WTC11 (cell line): ENCODE measurements around the gene KCNG2. TPM values are rescaled to one million over a fixed set of nuclear protein-coding genes. Genes with fewer than 3 reads are reported as not detected.

Experiments used
- ATAC-seq: fragments of 200-7000 bp; cut with Tn5 transposase; 2 replicates; pipeline ENCODE4 v1.10.0; 2021; ENCODE audit warnings: mild to moderate bottlenecking, moderate library complexity
- CTCF ChIA-PET: fragments of 300-600 bp; sonication (Branson Sonifier 250); formaldehyde crosslinking; loops from one replicate; lab custom pipeline; 2021; ENCODE audit warnings: antibody characterized with exemption; lab: Charles Lee
- POLR2A ChIA-PET: fragments of 350-600 bp; sonication (Branson Sonifier 250); formaldehyde crosslinking; loops from one replicate; lab custom pipeline; 2021; ENCODE audit warnings: antibody characterized with exemption; lab: Charles Lee
- DNase-seq: peaks from one replicate; pipeline ENCODE4 v3.0.0; 2021; ENCODE audit warnings: low spot score
- H3K27ac Mint-ChIP-seq: 2 replicates; pipeline ENCODE4 v1.8.0; 2021; ENCODE audit warnings: mixed read lengths
- H3K27me3 Mint-ChIP-seq: 2 replicates; pipeline ENCODE4 v1.8.0; 2021; ENCODE audit warnings: low read depth, mild to moderate bottlenecking, moderate library complexity, mixed read lengths
- H3K36me3 Mint-ChIP-seq: 2 replicates; pipeline ENCODE4 v1.8.0; 2021; ENCODE audit warnings: mixed read lengths
- H3K4me1 Mint-ChIP-seq: 2 replicates; pipeline ENCODE4 v1.8.0; 2022; ENCODE audit warnings: mixed read lengths
- H3K4me3 Mint-ChIP-seq: 2 replicates; pipeline ENCODE4 v1.8.0; 2021; ENCODE audit warnings: mild to moderate bottlenecking, moderate library complexity, mixed read lengths
- H3K9me3 Mint-ChIP-seq: 2 replicates; pipeline ENCODE4 v1.8.0; 2021; ENCODE audit warnings: mixed read lengths
- CBFB ChIP-seq: sonication (generic); formaldehyde crosslinking; IDR thresholded peaks from 2 replicates; pipeline ENCODE4 v1.8.1; 2022; ENCODE audit warnings: mild to moderate bottlenecking, low read depth, missing genetic modification reagents
- CREM ChIP-seq: sonication (generic); formaldehyde crosslinking; IDR thresholded peaks from 2 replicates; pipeline ENCODE4 v1.8.1; 2022; ENCODE audit warnings: mild to moderate bottlenecking, missing genetic modification reagents, moderate library complexity
- GABPB1 ChIP-seq: sonication (generic); formaldehyde crosslinking; IDR thresholded peaks from 2 replicates; pipeline ENCODE4 v1.8.1; 2023; ENCODE audit warnings: mild to moderate bottlenecking, missing genetic modification reagents
- GRHL2 ChIP-seq: fragments of 250-450 bp; sonication (Bioruptor Pico); IDR thresholded peaks from 2 replicates; pipeline ENCODE4 v1.8.0; 2022; ENCODE audit warnings: mild to moderate bottlenecking, moderate library complexity; ENCODE audit not compliant: insufficient replicate concordance, severe bottlenecking
- JAZF1 ChIP-seq: fragments of 250-450 bp; sonication (Bioruptor Pico); IDR thresholded peaks from 2 replicates; pipeline ENCODE4 v1.9.0; 2021; ENCODE audit warnings: moderate library complexity, mild to moderate bottlenecking, inconsistent platforms
- KAT7 ChIP-seq: sonication (generic); formaldehyde crosslinking; IDR thresholded peaks from 2 replicates; pipeline ENCODE4 v1.8.1; 2023; ENCODE audit warnings: missing genetic modification reagents, mild to moderate bottlenecking, borderline replicate concordance
- NFYB ChIP-seq: sonication (generic); formaldehyde crosslinking; conservative IDR thresholded peaks from 2 replicates; pipeline ENCODE4 v1.8.0; 2022; ENCODE audit warnings: low read depth, missing genetic modification reagents
- PRRX2 ChIP-seq: fragments of 250-450 bp; sonication (Bioruptor Pico); IDR thresholded peaks from 2 replicates; pipeline ENCODE4 v1.8.0; 2021; ENCODE audit warnings: mild to moderate bottlenecking
- RELA ChIP-seq: sonication (generic); formaldehyde crosslinking; IDR thresholded peaks from 2 replicates; pipeline ENCODE4 v1.8.1; 2022; ENCODE audit warnings: missing genetic modification reagents, mild to moderate bottlenecking, borderline replicate concordance
- SMAD4 ChIP-seq: sonication (generic); formaldehyde crosslinking; IDR thresholded peaks from 2 replicates; pipeline ENCODE4 v1.8.0; 2022; ENCODE audit warnings: mild to moderate bottlenecking, missing genetic modification reagents
- ZNF396 ChIP-seq: fragments of 250-450 bp; sonication (Bioruptor Pico); IDR thresholded peaks from 2 replicates; pipeline ENCODE4 v1.8.0; 2021; ENCODE audit warnings: mild to moderate bottlenecking, moderate library complexity, borderline replicate concordance
- total RNA-seq: library from RNA; stranded (reverse); gene quantifications from 3 replicates; pipeline ENCODE4 v1.2.3, GENCODE V29; 2021
- TF ChIP-seq, protein P1 (sequence below): sonication (generic); formaldehyde crosslinking; IDR thresholded peaks from 2 replicates; pipeline ENCODE4 v1.8.1; 2023; ENCODE audit warnings: mild to moderate bottlenecking, moderate library complexity, missing genetic modification reagents
- TF ChIP-seq, protein P2 (sequence below): sonication (generic); formaldehyde crosslinking; IDR thresholded peaks from 2 replicates; pipeline ENCODE4 v1.8.0; 2022; ENCODE audit warnings: mild to moderate bottlenecking, missing genetic modification reagents
- TF ChIP-seq, protein P3 (sequence below): sonication (generic); formaldehyde crosslinking; IDR thresholded peaks from 2 replicates; pipeline ENCODE4 v1.8.1; 2022; ENCODE audit warnings: low read depth, mild to moderate bottlenecking, moderate library complexity, missing genetic modification reagents, borderline replicate concordance
- TF ChIP-seq, protein P4 (sequence below): sonication (generic); formaldehyde crosslinking; IDR thresholded peaks from 2 replicates; pipeline ENCODE4 v1.8.1; 2023; ENCODE audit warnings: mild to moderate bottlenecking, missing genetic modification reagents
- TF ChIP-seq, protein P5 (sequence below): sonication (generic); formaldehyde crosslinking; IDR thresholded peaks from 2 replicates; pipeline ENCODE4 v1.8.0; 2022; ENCODE audit warnings: mild to moderate bottlenecking, missing genetic modification reagents
- TF ChIP-seq, protein P6 (sequence below): sonication (generic); formaldehyde crosslinking; IDR thresholded peaks from 2 replicates; pipeline ENCODE4 v1.8.0; 2022; ENCODE audit warnings: mild to moderate bottlenecking, missing genetic modification reagents
- TF ChIP-seq, protein P7 (sequence below): fragments of 250-450 bp; sonication (Bioruptor Pico); IDR thresholded peaks from 2 replicates; pipeline ENCODE4 v2.1.2; 2022; ENCODE audit warnings: mild to moderate bottlenecking, moderate library complexity

KCNG2 gene
- total RNA-seq, 1 experiment from 2014 or later: 0.50 TPM

DNA sequence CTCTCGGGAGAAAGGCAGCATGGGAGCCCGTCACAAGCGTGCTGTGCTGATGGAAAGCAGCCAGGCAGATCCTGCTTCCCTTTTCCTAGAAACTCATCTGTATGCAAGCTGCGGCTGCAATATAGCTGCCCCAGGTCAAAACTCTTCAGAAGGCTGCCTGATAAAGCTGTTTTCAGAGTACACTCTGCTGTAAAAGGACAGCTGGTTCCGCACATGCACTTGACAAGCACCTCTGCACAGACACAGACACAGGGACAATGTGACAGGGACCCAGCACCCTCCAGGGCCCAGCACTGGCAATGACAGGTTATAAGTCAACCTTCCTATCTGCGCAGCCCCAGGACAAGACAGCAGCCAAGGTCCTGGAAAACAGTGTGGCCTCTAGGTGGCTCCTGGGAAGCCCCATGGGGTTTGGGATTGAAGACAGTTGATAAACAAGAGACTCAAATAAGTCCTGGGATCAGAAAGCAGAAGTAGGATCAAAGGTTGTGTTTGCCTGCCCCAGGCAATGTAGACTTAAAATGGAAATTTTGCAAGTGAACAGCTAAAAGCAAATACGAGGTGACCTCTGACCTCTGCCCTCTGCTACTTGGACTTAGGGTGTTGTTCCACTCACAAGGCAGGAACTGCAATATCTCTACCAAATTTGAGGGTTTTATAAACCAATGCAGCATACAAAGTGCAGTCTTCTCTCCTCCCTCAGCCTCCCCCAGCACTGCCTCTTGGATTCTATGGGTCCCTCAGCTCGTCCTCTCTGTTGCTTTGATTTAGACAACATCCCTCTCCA is 136.8 kb downstream of the KCNG2 start:
- Mint-ChIP-seq H3K9me3 (peaks cover 40% of the 10 kb centered on the region), H3K4me1 (peaks cover 8% of the 10 kb centered on the region), H3K27ac (peak overlapping the region; percentile 30; the same call in 1 of the 2 replicates), H3K4me3 (no peak overlapping the region), H3K36me3 (peaks cover 29% of the 10 kb centered on the region), H3K27me3 (no peaks in the 10 kb centered on the region)
- DNase-seq (peak; percentile 23), ATAC-seq (peak; percentile 70)
- TF ChIP-seq, protein P1, sequence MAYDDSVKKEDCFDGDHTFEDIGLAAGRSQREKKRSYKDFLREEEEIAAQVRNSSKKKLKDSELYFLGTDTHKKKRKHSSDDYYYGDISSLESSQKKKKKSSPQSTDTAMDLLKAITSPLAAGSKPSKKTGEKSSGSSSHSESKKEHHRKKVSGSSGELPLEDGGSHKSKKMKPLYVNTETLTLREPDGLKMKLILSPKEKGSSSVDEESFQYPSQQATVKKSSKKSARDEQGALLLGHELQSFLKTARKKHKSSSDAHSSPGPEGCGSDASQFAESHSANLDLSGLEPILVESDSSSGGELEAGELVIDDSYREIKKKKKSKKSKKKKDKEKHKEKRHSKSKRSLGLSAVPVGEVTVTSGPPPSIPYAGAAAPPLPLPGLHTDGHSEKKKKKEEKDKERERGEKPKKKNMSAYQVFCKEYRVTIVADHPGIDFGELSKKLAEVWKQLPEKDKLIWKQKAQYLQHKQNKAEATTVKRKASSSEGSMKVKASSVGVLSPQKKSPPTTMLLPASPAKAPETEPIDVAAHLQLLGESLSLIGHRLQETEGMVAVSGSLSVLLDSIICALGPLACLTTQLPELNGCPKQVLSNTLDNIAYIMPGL (CRISPR knock-in tag): no peak
- TF ChIP-seq RELA (CRISPR knock-in tag) (no peak), GABPB1 (CRISPR knock-in tag) (peak; percentile 25; the same call in 1 of the 2 replicates)
- TF ChIP-seq, protein P2, sequence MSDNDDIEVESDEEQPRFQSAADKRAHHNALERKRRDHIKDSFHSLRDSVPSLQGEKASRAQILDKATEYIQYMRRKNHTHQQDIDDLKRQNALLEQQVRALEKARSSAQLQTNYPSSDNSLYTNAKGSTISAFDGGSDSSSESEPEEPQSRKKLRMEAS: no peak
- TF ChIP-seq, protein P3, sequence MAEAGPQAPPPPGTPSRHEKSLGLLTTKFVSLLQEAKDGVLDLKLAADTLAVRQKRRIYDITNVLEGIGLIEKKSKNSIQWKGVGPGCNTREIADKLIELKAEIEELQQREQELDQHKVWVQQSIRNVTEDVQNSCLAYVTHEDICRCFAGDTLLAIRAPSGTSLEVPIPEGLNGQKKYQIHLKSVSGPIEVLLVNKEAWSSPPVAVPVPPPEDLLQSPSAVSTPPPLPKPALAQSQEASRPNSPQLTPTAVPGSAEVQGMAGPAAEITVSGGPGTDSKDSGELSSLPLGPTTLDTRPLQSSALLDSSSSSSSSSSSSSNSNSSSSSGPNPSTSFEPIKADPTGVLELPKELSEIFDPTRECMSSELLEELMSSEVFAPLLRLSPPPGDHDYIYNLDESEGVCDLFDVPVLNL: no peak
- TF ChIP-seq, protein P4, sequence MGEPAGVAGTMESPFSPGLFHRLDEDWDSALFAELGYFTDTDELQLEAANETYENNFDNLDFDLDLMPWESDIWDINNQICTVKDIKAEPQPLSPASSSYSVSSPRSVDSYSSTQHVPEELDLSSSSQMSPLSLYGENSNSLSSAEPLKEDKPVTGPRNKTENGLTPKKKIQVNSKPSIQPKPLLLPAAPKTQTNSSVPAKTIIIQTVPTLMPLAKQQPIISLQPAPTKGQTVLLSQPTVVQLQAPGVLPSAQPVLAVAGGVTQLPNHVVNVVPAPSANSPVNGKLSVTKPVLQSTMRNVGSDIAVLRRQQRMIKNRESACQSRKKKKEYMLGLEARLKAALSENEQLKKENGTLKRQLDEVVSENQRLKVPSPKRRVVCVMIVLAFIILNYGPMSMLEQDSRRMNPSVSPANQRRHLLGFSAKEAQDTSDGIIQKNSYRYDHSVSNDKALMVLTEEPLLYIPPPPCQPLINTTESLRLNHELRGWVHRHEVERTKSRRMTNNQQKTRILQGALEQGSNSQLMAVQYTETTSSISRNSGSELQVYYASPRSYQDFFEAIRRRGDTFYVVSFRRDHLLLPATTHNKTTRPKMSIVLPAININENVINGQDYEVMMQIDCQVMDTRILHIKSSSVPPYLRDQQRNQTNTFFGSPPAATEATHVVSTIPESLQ (CRISPR knock-in tag): no peak
- ChIA-PET POLR2A (no interaction called here), CTCF (interaction anchor here (0.9 to 1.8 kb wide), 9 partner anchors 10 to 213 kb away, joined by 3 to 8 read pairs (median 5); partner anchors contain the start of gene TXNL4A)

DNA sequence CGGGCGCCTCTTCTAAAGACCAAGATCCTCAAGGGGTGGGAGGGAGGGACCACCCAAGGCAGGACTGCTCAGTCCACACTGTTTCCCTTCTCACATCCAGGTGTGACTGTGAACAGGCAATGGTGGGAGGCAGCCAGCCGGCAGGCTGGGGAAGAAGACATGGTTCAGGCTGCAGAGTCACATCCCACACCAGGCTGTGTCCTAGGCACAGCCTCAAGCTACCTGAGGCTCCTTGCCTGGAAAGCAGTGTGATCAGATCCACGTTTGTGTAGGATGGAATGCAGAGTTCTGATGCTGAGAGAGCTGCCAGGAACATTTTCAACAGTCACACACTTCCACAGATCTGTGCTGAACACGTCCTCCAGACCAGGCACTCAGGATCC is 137.4 kb downstream of the KCNG2 start:
- DNase-seq (no peak), ATAC-seq (no peak)
- Mint-ChIP-seq H3K27me3 (no peaks in the 10 kb centered on the region), H3K9me3 (peaks cover 34% of the 10 kb centered on the region), H3K4me3 (no peak overlapping the region), H3K4me1 (peaks cover 8% of the 10 kb centered on the region), H3K27ac (no peak overlapping the region), H3K36me3 (peaks cover 23% of the 10 kb centered on the region)
- CTCF ChIA-PET: interaction anchor here (1.0 to 1.8 kb wide), 2 partner anchors 17 to 27 kb away, joined by 4 to 7 read pairs; no protein-coding TSS in a partner anchor
- POLR2A ChIA-PET: no interaction called here
- no peak for TF ChIP-seq GABPB1 (CRISPR knock-in tag)
- TF ChIP-seq SMAD4: no peak
- no peak for TF ChIP-seq KAT7 (CRISPR knock-in tag)
- no peak for TF ChIP-seq NFYB
- TF ChIP-seq ZNF396 (CRISPR knock-in tag): no peak
- no peak for TF ChIP-seq CBFB (CRISPR knock-in tag)
- TF ChIP-seq PRRX2 (CRISPR knock-in tag): no peak
- TF ChIP-seq, protein P1 (CRISPR knock-in tag): no peak
- TF ChIP-seq, protein P5, sequence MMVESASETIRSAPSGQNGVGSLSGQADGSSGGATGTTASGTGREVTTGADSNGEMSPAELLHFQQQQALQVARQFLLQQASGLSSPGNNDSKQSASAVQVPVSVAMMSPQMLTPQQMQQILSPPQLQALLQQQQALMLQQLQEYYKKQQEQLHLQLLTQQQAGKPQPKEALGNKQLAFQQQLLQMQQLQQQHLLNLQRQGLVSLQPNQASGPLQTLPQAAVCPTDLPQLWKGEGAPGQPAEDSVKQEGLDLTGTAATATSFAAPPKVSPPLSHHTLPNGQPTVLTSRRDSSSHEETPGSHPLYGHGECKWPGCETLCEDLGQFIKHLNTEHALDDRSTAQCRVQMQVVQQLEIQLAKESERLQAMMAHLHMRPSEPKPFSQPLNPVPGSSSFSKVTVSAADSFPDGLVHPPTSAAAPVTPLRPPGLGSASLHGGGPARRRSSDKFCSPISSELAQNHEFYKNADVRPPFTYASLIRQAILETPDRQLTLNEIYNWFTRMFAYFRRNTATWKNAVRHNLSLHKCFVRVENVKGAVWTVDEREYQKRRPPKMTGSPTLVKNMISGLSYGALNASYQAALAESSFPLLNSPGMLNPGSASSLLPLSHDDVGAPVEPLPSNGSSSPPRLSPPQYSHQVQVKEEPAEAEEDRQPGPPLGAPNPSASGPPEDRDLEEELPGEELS (CRISPR knock-in tag): no peak
- no peak for TF ChIP-seq RELA (CRISPR knock-in tag)
- no peak for TF ChIP-seq CREM (CRISPR knock-in tag)
- TF ChIP-seq JAZF1: no peak
- TF ChIP-seq, protein P6, sequence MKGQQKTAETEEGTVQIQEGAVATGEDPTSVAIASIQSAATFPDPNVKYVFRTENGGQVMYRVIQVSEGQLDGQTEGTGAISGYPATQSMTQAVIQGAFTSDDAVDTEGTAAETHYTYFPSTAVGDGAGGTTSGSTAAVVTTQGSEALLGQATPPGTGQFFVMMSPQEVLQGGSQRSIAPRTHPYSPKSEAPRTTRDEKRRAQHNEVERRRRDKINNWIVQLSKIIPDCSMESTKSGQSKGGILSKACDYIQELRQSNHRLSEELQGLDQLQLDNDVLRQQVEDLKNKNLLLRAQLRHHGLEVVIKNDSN (CRISPR knock-in tag): no peak
- TF ChIP-seq, protein P7, sequence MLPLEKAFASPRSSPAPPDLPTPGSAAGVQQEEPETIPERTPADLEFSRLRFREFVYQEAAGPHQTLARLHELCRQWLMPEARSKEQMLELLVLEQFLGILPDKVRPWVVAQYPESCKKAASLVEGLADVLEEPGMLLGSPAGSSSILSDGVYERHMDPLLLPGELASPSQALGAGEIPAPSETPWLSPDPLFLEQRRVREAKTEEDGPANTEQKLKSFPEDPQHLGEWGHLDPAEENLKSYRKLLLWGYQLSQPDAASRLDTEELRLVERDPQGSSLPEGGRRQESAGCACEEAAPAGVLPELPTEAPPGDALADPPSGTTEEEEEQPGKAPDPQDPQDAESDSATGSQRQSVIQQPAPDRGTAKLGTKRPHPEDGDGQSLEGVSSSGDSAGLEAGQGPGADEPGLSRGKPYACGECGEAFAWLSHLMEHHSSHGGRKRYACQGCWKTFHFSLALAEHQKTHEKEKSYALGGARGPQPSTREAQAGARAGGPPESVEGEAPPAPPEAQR: no peak
- TF ChIP-seq GRHL2 (CRISPR knock-in tag): no peak
